Lower leg skin (tissue), 4 donors: Measurements from ENCODE around the gene DENND1A. TPM values are rescaled to one million over a fixed set of nuclear protein-coding genes. Genes with fewer than 3 reads are reported as not detected.

Experiments used
- DNase-seq, 2 donors: peaks; one replicate each; pipeline ENCODE4 v3.0.0-alpha.2; 2019; ENCODE audit warnings: low spot score in 2 of 2
- H3K4me3 ChIP-seq: fragments of 200-600 bp; sonication (generic); 2 replicates; pipeline ENCODE4 v1.5.1; 2017; ENCODE audit warnings: mild to moderate bottlenecking, low read depth; ENCODE audit not compliant: poor library complexity, severe bottlenecking
- POLR2A ChIP-seq, 2 donors: fragments of 450-650 bp; IDR thresholded peaks; one replicate each; pipeline ENCODE4 v1.6.1; 2016 to 2017; ENCODE audit warnings: antibody characterized with exemption in 2 of 2, mild to moderate bottlenecking in 1 of 2, moderate library complexity in 1 of 2
- WGBS, 2 donors: methylation state at CpG; one replicate each; pipeline ENCODE4 v1.1.5; 2018; 5-methylcytosine and 5-hydroxymethylcytosine counted together
- intact Hi-C: fragments of 100-400 bp; cut with DNase I; formaldehyde crosslinking; loops from one replicate; pipeline ENCODE4 v1.15.0; 2023; ENCODE audit warnings: low total_unique reads
- total RNA-seq, 4 donors: library from RNA; depleted of rRNA; stranded (reverse); fragments of >200 nt; gene quantifications; one replicate each; pipeline ENCODE4 v1.1.0, GENCODE V29; 2016
- TF ChIP-seq, protein P1 (sequence below), 3 donors: fragments of 450-650 bp; IDR thresholded peaks; one replicate each; pipeline ENCODE4 v1.5.1; 2016; ENCODE audit warnings: antibody characterized with exemption in 3 of 3, mild to moderate bottlenecking in 3 of 3, moderate library complexity in 2 of 3

The DENND1A gene
- total RNA-seq, 4 donors from 2014 or later: 6.5 to 16.3 (median 12.3) TPM

DNA sequence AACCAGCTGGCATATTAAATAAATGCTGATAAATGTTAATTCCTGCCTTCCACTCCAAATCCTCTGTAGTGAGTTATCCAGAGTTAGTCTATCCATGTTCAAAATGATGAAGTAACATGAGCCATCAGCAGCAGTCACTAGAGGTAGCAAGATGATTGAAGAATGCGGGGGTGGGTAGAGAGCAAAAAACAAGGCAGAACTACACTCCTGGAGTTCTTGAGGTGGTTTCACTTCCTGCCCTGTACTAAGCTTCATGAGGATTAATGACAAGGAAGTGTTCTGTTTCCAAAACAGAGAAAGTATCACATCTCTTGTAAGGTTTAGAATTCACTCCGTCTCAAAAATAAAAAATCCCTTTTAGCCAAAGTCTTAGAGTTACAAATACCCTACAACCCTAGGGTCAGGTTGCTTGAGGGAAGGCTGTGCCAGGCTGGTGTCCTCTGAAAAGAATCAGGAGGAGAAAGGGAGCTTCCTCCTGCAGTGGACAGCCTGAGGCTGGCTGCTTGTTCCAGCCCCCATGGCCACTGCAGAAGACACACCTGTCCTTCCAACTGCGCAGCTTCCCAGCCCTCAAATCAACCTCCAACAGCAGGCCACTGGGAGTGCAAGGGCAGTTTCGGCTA lies 180.2 kb downstream of the DENND1A start:
- H3K4me3 ChIP-seq: no peak overlapping the region
- WGBS, 2 donors: 87 to 90% methylated on average over 4 of the region's 4 CpGs
- no peak for DNase-seq
- intact Hi-C loops: no loop called here
- no peak for TF ChIP-seq POLR2A (IDR thresholded peaks at IDR 0.05)
- TF ChIP-seq, protein P1, sequence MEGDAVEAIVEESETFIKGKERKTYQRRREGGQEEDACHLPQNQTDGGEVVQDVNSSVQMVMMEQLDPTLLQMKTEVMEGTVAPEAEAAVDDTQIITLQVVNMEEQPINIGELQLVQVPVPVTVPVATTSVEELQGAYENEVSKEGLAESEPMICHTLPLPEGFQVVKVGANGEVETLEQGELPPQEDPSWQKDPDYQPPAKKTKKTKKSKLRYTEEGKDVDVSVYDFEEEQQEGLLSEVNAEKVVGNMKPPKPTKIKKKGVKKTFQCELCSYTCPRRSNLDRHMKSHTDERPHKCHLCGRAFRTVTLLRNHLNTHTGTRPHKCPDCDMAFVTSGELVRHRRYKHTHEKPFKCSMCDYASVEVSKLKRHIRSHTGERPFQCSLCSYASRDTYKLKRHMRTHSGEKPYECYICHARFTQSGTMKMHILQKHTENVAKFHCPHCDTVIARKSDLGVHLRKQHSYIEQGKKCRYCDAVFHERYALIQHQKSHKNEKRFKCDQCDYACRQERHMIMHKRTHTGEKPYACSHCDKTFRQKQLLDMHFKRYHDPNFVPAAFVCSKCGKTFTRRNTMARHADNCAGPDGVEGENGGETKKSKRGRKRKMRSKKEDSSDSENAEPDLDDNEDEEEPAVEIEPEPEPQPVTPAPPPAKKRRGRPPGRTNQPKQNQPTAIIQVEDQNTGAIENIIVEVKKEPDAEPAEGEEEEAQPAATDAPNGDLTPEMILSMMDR (IDR thresholded peaks at IDR 0.05): no peak

DNA sequence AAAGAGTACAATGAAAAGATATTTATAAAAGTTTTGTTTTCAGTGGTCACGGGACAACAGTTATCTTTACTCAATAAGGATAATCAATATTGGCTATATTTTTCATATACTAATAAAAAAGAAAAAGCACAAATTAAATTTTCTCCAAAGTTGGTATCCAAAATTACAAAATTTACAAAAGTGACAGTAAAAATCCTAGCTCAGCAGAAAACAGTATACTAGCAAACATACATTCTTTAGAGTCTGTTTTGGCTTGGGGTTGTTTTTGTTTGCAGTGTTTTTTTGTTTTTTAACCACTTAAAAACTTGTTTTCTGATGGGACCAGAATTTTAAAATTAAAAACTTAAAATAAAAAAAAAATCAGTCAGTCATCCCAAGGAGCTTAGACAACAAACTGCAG lies 183.2 kb downstream of the DENND1A start:
- no peak for TF ChIP-seq POLR2A (IDR thresholded peaks at IDR 0.05)
- TF ChIP-seq, protein P1 (IDR thresholded peaks at IDR 0.05): no peak
- no peak overlapping the region for H3K4me3 ChIP-seq
- no peak for DNase-seq
- intact Hi-C loops: no loop called here
- 95 to 100% methylated on average over 1 of the region's 1 CpG for WGBS, 2 donors

DNA sequence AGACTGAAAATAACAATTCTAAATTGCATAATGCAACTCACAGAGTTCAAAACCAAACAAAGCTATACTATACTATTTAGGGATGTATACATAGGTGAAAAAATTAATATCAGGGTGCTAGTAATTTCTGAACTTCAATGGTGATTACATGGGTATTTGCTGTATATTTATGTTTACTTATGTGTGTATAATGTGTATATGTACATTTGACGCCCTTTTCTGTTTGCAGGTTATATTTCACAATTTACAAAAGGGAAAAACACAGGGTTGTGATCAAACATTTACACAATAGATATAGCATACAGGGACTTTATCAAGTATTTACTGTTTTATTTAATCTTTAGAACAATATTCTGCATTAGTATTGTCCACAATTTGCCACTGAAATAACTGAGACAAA lies 184.0 kb downstream of the DENND1A start:
- H3K4me3 ChIP-seq: no peak overlapping the region
- 98% methylated on average over 1 of the region's 1 CpG for WGBS, 2 donors
- DNase-seq: no peak
- no peak for TF ChIP-seq POLR2A (IDR thresholded peaks at IDR 0.05)
- TF ChIP-seq, protein P1 (IDR thresholded peaks at IDR 0.05): no peak
- intact Hi-C loops: no loop called here

DNA sequence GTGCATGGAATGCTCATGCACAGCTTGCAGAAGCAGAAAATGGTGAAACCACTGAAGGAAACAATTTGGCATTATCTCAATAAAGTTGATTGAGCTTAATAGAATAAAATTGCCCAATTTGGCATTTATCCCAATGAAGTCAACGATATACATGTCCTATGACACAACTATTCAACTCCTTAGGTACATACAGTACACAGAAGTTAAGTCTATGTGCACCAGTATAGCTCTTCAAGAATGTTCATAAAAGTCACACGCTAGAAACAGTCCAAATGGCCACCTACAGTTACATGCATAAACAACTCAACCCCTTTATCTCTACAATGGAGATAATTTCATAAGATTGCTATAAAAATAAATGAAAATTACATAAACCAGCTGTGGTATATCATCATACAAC lies 184.5 kb downstream of the DENND1A start:
- intact Hi-C loops: no loop called here
- TF ChIP-seq, protein P1 (IDR thresholded peaks at IDR 0.05): no peak
- WGBS, 2 donors: 75 to 80% methylated on average over 2 of the region's 2 CpGs
- no peak overlapping the region for H3K4me3 ChIP-seq
- no peak for DNase-seq

DNA sequence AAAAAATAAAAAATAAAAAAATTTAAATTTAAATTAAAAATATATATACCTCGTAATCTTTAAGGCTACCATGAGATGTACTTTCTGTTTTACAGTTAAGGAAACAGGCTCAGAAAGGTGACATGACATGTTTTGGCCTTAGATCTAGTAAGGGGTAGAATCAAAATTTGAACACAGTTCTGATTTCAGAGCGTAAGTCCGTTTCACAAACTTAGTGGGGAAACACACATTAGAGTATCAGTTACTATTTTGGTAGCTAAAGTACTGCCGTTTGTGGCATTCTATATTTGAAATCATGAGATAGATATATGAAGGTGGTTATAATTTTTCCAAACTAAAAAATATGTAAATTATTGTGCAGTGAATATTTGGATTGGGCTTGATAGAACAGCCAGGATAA lies 186.2 kb downstream of the DENND1A start:
- TF ChIP-seq POLR2A (IDR thresholded peaks at IDR 0.05): no peak
- TF ChIP-seq, protein P1 (IDR thresholded peaks at IDR 0.05): no peak
- WGBS, 2 donors: 94 to 97% methylated on average over 4 of the region's 4 CpGs
- H3K4me3 ChIP-seq: no peak overlapping the region
- DNase-seq: no peak
- intact Hi-C loops: no loop called here
